Prostate gland (tissue), 2 donors: ENCODE measurements around the gene TRAP1.

Source experiments
- CTCF ChIP-seq, 4 experiments: fragments of 200-600 bp in 2 of 4; fragments of 450-650 bp in 2 of 4; sonication (generic) in 2 of 4; IDR thresholded peaks; 1 replicate in 3 of 4; 2 replicates in 1 of 4; pipeline ENCODE4 v1.5.1; 2016 to 2019; ENCODE audit warnings: antibody characterized with exemption in 4 of 4, mild to moderate bottlenecking in 2 of 4, moderate library complexity in 2 of 4
- POLR2A ChIP-seq: fragments of 450-650 bp; IDR thresholded peaks from one replicate; pipeline ENCODE4 v1.6.1; 2016; ENCODE audit warnings: antibody characterized with exemption, mild to moderate bottlenecking
- POLR2AphosphoS5 ChIP-seq: sonication (generic); formaldehyde crosslinking; IDR thresholded peaks from one replicate; pipeline ENCODE4 v1.6.1; 2017; ENCODE audit warnings: antibody characterized with exemption

GRCh38 chr16:3662601-3663000, 54.7 kb downstream of the TRAP1 start:
- TF ChIP-seq CTCF (IDR thresholded peaks at IDR 0.05) (no peak), POLR2A (no peak), POLR2AphosphoS5 (no peak)
